ENCODE data around the gene SPATA3. TPM values are rescaled to one million over a fixed set of nuclear protein-coding genes. Genes with fewer than 3 reads are reported as not detected.

SPATA3 gene
- total RNA-seq, 2 donors from 2014 or later: not detected

GRCh38 chr2:231056453-231057416 lies 60.8 kb downstream of the SPATA3 start, which contains the start of gene PSMD1:
TSS of gene PSMD1 (plus strand) at chr2:231056867. CDS start at chr2:231057026, 159 bp downstream.
- peak; percentile 91 for DNase-seq
- intact Hi-C loops (cut with DNase I): no loop called here
- ATAC-seq: peak; percentile 90 to 91

- ATAC-seq: no peak
- no peak for DNase-seq
- intact Hi-C loops (cut with DNase I): no loop called here
Measured at GRCh38 chr2:231057590-231057989, 61.7 kb downstream of the SPATA3 start.

Other genes starting within 250 kb of the SPATA3 start
- gene ITM2C, start 131.2 kb upstream of the SPATA3 start, total RNA-seq: 10 to 100 TPM; 42.7 to 43.1 TPM
- gene GPR55, start 70.9 kb upstream of the SPATA3 start, total RNA-seq: under 1 TPM in 1 of 2 donors, not detected in 1; 0.08 TPM
- gene C2orf72, start 41.4 kb downstream of the SPATA3 start, total RNA-seq: under 1 TPM in 1 of 2 donors, not detected in 1; 0.15 TPM
- gene PSMD1, start 60.7 kb downstream of the SPATA3 start, total RNA-seq: 10 to 100 TPM; 66.9 to 84.6 TPM
- gene HTR2B, start 128.9 kb downstream of the SPATA3 start, total RNA-seq: 1 to 10 TPM in 1 of 2 donors, under 1 TPM in 1; 0.50 to 6.9 TPM
- gene ARMC9, start 202.5 kb downstream of the SPATA3 start, total RNA-seq: 1 to 10 TPM; 3.0 to 5.9 TPM